GM21381 (cell line): ENCODE data around the gene MIA2.
"Not testable (repeated sequence)": the region's sequence is repeated elsewhere in the genome, so short reads cannot be mapped to it uniquely, and the experiment has no call there.

Experiments used
- ATAC-seq: cut with Tn5 transposase; IDR thresholded peaks from one replicate; pipeline ENCODE4 v1.9.1; 2021; ENCODE audit warnings: mild to moderate bottlenecking, moderate library complexity; ENCODE audit not compliant: unreplicated experiment

Gene MIA2

GRCh38 chr14:39266525-39266870 is 32.8 kb downstream of the MIA2 start:
- peak; percentile 48 for ATAC-seq

- ATAC-seq: peak; percentile 79
Measured at GRCh38 chr14:39266871-39267607, 33.3 kb downstream of the MIA2 start.

GRCh38 chr14:39267608-39268005 is 33.9 kb downstream of the MIA2 start:
- no peak for ATAC-seq

- ATAC-seq: no peak
Measured at GRCh38 chr14:39268393-39268792, 34.7 kb downstream of the MIA2 start.

- ATAC-seq: no peak
Measured at GRCh38 chr14:39272918-39273317, 39.2 kb downstream of the MIA2 start.

GRCh38 chr14:39275395-39275794 is 41.7 kb downstream of the MIA2 start:
- ATAC-seq: no peak

- no peak for ATAC-seq
Measured at GRCh38 chr14:39276005-39276404, 42.3 kb downstream of the MIA2 start.

- no peak for ATAC-seq
Measured at GRCh38 chr14:39276579-39277114, 42.9 kb downstream of the MIA2 start.

GRCh38 chr14:39279515-39279914 is 45.8 kb downstream of the MIA2 start:
- ATAC-seq: no peak

- ATAC-seq: not testable (repeated sequence)
Measured at GRCh38 chr14:39280678-39281077, 47.0 kb downstream of the MIA2 start.

GRCh38 chr14:39289523-39289922 is 55.8 kb downstream of the MIA2 start:
- no peak for ATAC-seq

GRCh38 chr14:39291701-39292100 is 58.0 kb downstream of the MIA2 start:
- ATAC-seq: no peak

GRCh38 chr14:39293629-39294028 is 59.9 kb downstream of the MIA2 start:
- no peak for ATAC-seq

GRCh38 chr14:39300389-39300788 is 66.7 kb downstream of the MIA2 start:
- ATAC-seq: not testable (repeated sequence)

- no peak for ATAC-seq
Measured at GRCh38 chr14:39302124-39302810, 68.6 kb downstream of the MIA2 start.

GRCh38 chr14:39303115-39303514 is 69.4 kb downstream of the MIA2 start:
- no peak for ATAC-seq

- no peak for ATAC-seq
Measured at GRCh38 chr14:39307815-39308214, 74.1 kb downstream of the MIA2 start.

GRCh38 chr14:39310051-39310450 is 76.3 kb downstream of the MIA2 start:
- ATAC-seq: no peak

GRCh38 chr14:39315859-39316444 is 82.2 kb downstream of the MIA2 start:
- no peak for ATAC-seq

- ATAC-seq: no peak
Measured at GRCh38 chr14:39316830-39317553, 83.3 kb downstream of the MIA2 start.

GRCh38 chr14:39318574-39318973 is 84.9 kb downstream of the MIA2 start:
- ATAC-seq: no peak
